ENCODE results near the gene NDST1.
"Not testable (repeated sequence)": the region's sequence is repeated elsewhere in the genome, so short reads cannot be mapped to it uniquely, and the experiment has no call there.

NDST1 gene

GRCh38 chr5:150508828-150509227 lies 897 bp downstream of the NDST1 start:
- DNase-seq (ENCODE audit: low read depth): no peak

- DNase-seq (ENCODE audit: low read depth): no peak
Measured at GRCh38 chr5:150509992-150510391, 2.1 kb downstream of the NDST1 start.

GRCh38 chr5:150510460-150511263 lies 2.7 kb downstream of the NDST1 start:
- no peak for DNase-seq (ENCODE audit: low read depth)

GRCh38 chr5:150511578-150512367 lies 3.8 kb downstream of the NDST1 start:
- no peak for DNase-seq (ENCODE audit: low read depth)

GRCh38 chr5:150512368-150512747 lies 4.4 kb downstream of the NDST1 start:
- no peak for DNase-seq (ENCODE audit: low read depth)

- no peak for DNase-seq (ENCODE audit: low read depth)
Measured at GRCh38 chr5:150513375-150514309, 5.7 kb downstream of the NDST1 start.

GRCh38 chr5:150514708-150515211 lies 6.8 kb downstream of the NDST1 start:
- DNase-seq (ENCODE audit: low read depth): no peak

GRCh38 chr5:150515446-150515845 lies 7.5 kb downstream of the NDST1 start:
- no peak for DNase-seq (ENCODE audit: low read depth)

GRCh38 chr5:150516011-150516410 lies 8.1 kb downstream of the NDST1 start:
- DNase-seq (ENCODE audit: low read depth): no peak

GRCh38 chr5:150517272-150518152 lies 9.6 kb downstream of the NDST1 start:
- DNase-seq (ENCODE audit: low read depth): peak; percentile 60

GRCh38 chr5:150518712-150519559 lies 11.0 kb downstream of the NDST1 start:
- DNase-seq (ENCODE audit: low read depth): not testable (repeated sequence)

GRCh38 chr5:150519560-150519945 lies 11.6 kb downstream of the NDST1 start:
- DNase-seq (ENCODE audit: low read depth): no peak

- no peak for DNase-seq (ENCODE audit: low read depth)
Measured at GRCh38 chr5:150519978-150520377, 12.0 kb downstream of the NDST1 start.

GRCh38 chr5:150520747-150521521 lies 13.0 kb downstream of the NDST1 start:
- DNase-seq (ENCODE audit: low read depth): no peak

- no peak for DNase-seq (ENCODE audit: low read depth)
Measured at GRCh38 chr5:150521522-150521817, 13.5 kb downstream of the NDST1 start.

- DNase-seq (ENCODE audit: low read depth): no peak
Measured at GRCh38 chr5:150521939-150522503, 14.1 kb downstream of the NDST1 start.

- no peak for DNase-seq (ENCODE audit: low read depth)
Measured at GRCh38 chr5:150522504-150523414, 14.8 kb downstream of the NDST1 start.

Data from fibroblast of the conjunctiva (primary cell).